ENCODE results near the gene IGF1R.

DNA sequence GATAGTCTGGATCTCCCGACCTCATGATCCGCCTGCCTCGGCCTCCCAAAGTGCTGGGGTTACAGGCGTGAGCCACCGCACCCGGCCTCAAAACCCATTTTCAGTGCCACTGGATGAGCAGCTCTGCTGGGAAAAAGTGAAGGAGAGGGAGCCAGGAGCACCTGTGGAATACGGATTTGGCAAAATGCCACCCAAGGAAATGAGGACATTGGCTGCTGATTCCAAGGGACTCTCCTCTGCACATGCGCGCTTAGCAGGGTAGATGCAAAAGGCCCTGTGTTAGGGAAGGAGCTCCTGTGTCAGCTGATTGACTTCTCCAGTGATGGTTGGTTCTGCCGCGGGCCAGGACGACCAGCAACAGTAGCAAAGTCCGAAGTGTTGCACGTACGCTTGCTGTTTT, 43.4 kb upstream of the IGF1R start:
- TF ChIP-seq CTCF (IDR thresholded peaks at IDR 0.05) (no peak), EP300 (IDR thresholded peaks at IDR 0.05) (no peak), POLR2A (IDR thresholded peaks at IDR 0.05) (no peak)
